Endothelial cell of umbilical vein (primary cell): ENCODE results near the gene F2RL1. TPM values are rescaled to one million over a fixed set of nuclear protein-coding genes. Genes with fewer than 3 reads are reported as not detected.
"Not testable (repeated sequence)": the region's sequence is repeated elsewhere in the genome, so short reads cannot be mapped to it uniquely, and the experiment has no call there.

Experiments
- BruUV-seq: library from RNA; stranded (reverse); fragments of 400-500 nt; replicated peaks from 2 replicates; lab custom pipeline; 2021; lab: Mats Ljungman, UMichigan
- CTCF ChIA-PET: fragments of 300-600, 350-600 bp; sonication (Branson Sonifier 250); formaldehyde crosslinking; loops from one replicate; lab custom pipeline; 2021; ENCODE audit warnings: antibody characterized with exemption, inconsistent platforms; lab: Charles Lee
- POLR2A ChIA-PET: fragments of 300-600, 350-600 bp; sonication (Branson Sonifier 250); formaldehyde crosslinking; loops from one replicate; lab custom pipeline; 2021; ENCODE audit warnings: antibody characterized with exemption, inconsistent platforms; lab: Charles Lee
- DNase-seq: peaks from one replicate; pipeline ENCODE4 v3.0.0-alpha.2; 2011; ENCODE audit warnings: low read depth, low spot score
- FAIRE-seq: peaks from 2 replicates; lab custom pipeline; 2011; peaks lifted over from hg19 to GRCh38; lab: Jason Lieb, UNC
- H2AFZ ChIP-seq: 2 replicates; pipeline ENCODE4 v1.6.0; 2012; ENCODE audit warnings: low read depth, low read length, control low read depth, inconsistent platforms
- H3K27ac ChIP-seq: 2 replicates; pipeline ENCODE4 v1.5.1; 2011; ENCODE audit warnings: low read depth, mild to moderate bottlenecking, control low read depth, low read length, moderate library complexity; ENCODE audit not compliant: insufficient read depth
- H3K27me3 ChIP-seq, 2 experiments: 2 replicates each; pipeline versions ENCODE4 v1.6.0 to v1.6.1; 2011; ENCODE audit warnings: low read length in 2 of 2, mixed read lengths in 1 of 2; ENCODE audit not compliant: control insufficient read depth in 2 of 2, insufficient read depth in 2 of 2
- H3K36me3 ChIP-seq, 2 experiments: 2 replicates in 1 of 2; 3 replicates in 1 of 2; pipeline ENCODE4 v1.5.1; 2011; ENCODE audit warnings: low read length in 2 of 2, mild to moderate bottlenecking in 1 of 2, moderate library complexity in 1 of 2; ENCODE audit not compliant: control insufficient read depth in 2 of 2, insufficient read depth in 2 of 2; ENCODE audit errors: extremely low read depth in 1 of 2
- H3K4me1 ChIP-seq: 3 replicates; pipeline ENCODE4 v1.5.1; 2011; ENCODE audit warnings: mild to moderate bottlenecking, low read length; ENCODE audit not compliant: control insufficient read depth, insufficient read depth; ENCODE audit errors: extremely low read depth
- H3K4me2 ChIP-seq: 2 replicates; pipeline ENCODE4 v1.6.1; 2011; ENCODE audit warnings: low read length, control low read depth, mixed read lengths; ENCODE audit not compliant: insufficient read depth
- H3K4me3 ChIP-seq, 3 experiments: fragments of 200-600 bp in 1 of 3; sonication (generic), shearing (Covaris generic) in 1 of 3; replicated peaks in 1 of 3; 2 replicates each; pipeline ENCODE4 v1.5.1; 2011 to 2016; ENCODE audit warnings: control low read depth in 3 of 3, low read length in 3 of 3, mild to moderate bottlenecking in 2 of 3, inconsistent platforms in 1 of 3, low read depth in 1 of 3, moderate library complexity in 1 of 3; ENCODE audit not compliant: insufficient read depth in 1 of 3
- H3K79me2 ChIP-seq: 2 replicates; pipeline ENCODE4 v1.6.0; 2012; ENCODE audit warnings: low read length, inconsistent platforms; ENCODE audit not compliant: control insufficient read depth, insufficient read depth
- H3K9ac ChIP-seq: replicated peaks from 2 replicates; pipeline ENCODE3; 2011; ENCODE audit warnings: low read length, control low read depth; ENCODE audit not compliant: insufficient read depth; ENCODE audit errors: extremely low read depth
- H3K9me1 ChIP-seq: replicated peaks from 3 replicates; pipeline ENCODE4 v1.6.0; 2011; ENCODE audit warnings: mild to moderate bottlenecking, low read length; ENCODE audit not compliant: control insufficient read depth, insufficient read depth; ENCODE audit errors: extremely low read depth
- H3K9me3 ChIP-seq: replicated peaks from 2 replicates; pipeline ENCODE4 v1.5.1; 2012; ENCODE audit warnings: low read length, inconsistent platforms; ENCODE audit not compliant: control insufficient read depth, insufficient read depth
- H4K20me1 ChIP-seq: replicated peaks from 2 replicates; pipeline ENCODE3; 2011; ENCODE audit warnings: mild to moderate bottlenecking, low read length; ENCODE audit not compliant: control insufficient read depth, insufficient read depth; ENCODE audit errors: extremely low read depth
- dilution Hi-C: fragments of 300-500 bp; cut with MboI; formaldehyde crosslinking; loops from one replicate; pipeline ENCODE4 v1.15.0; 2019; ENCODE audit warnings: low sequenced_read_pairs; ENCODE audit not compliant: extremely low pct_ligation_motif_present
- intact Hi-C: fragments of 100-400 bp; cut with micrococcal nuclease; formaldehyde crosslinking; loops from one replicate; pipeline ENCODE4 v1.10.0; 2022
- polyA plus RNA-seq, 4 experiments: library from polyadenylated mRNA; depleted of rRNA in 3 of 4; stranded (reverse) in 3 of 4; unstranded in 1 of 4; fragments of >200 nt; gene quantifications; 2 replicates each; pipeline versions ENCODE4 v1.2.1 to v1.2.3, GENCODE V29; 2011 to 2012; ENCODE audit warnings: missing spikeins in 1 of 4
- total RNA-seq: library from RNA; stranded (reverse); gene quantifications from 2 replicates; pipeline ENCODE4 v1.2.3, GENCODE V29; 2021

F2RL1 gene
- total and polyA plus RNA-seq, 2 donors (not counting 3 experiments of a cell fraction or from before 2014, with no cell fraction given), result 21.8 to 21.9 TPM

- H3K27me3 ChIP-seq, H3K9ac ChIP-seq, intact Hi-C loops, BruUV-seq, FAIRE-seq, H2AFZ ChIP-seq, H4K20me1 ChIP-seq, H3K27ac ChIP-seq, H3K4me3 ChIP-seq, H3K9me3 ChIP-seq, H3K4me2 ChIP-seq, DNase-seq, POLR2A ChIA-PET, H3K36me3 ChIP-seq, H3K9me1 ChIP-seq: not testable (repeated sequence)
- CTCF ChIA-PET, result interaction anchor here (1.8 kb wide), 1 partner anchor 48 kb away, joined by 10 read pairs; no protein-coding TSS in a partner anchor
- dilution Hi-C loops, result loop anchor here (25.0 kb wide), 1 partner anchor 135 kb away; no protein-coding TSS in a partner anchor
- Histone ChIP-seq H3K4me1 (peaks cover 18% of the 10 kb centered on the region), H3K79me2 (peaks cover 54% of the 10 kb centered on the region)
Observed at GRCh38 chr5:76822105-76822731, 3.4 kb downstream of the F2RL1 start.

DNA sequence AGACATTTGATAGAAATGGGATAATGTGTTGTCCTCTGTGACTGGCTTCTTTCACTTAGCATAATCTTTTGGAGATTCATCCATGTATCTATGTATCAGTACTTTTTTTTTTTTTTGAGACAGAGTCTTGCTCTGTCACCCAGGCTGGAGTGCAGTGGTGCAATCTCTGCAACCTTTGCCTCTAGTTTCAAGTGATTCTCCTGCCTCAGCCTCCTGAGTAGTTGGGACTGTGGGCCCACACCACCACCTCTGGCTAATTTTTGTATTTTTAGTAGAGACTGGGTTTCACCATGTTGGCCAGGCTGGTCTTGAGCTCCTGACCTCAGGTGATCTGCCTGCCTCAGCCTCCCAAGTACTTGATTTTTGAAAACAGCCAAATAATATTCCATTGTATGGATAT lies 7.6 kb downstream of the F2RL1 start:
- CTCF ChIA-PET, result interaction anchor here (1.8 to 3.1 kb wide), 2 partner anchors 19 to 52 kb away, joined by 4 to 12 read pairs; no protein-coding TSS in a partner anchor
- POLR2A ChIA-PET, H3K4me1 ChIP-seq, H3K9me3 ChIP-seq, H3K9ac ChIP-seq, H4K20me1 ChIP-seq, DNase-seq, H3K36me3 ChIP-seq, intact Hi-C loops, H3K27ac ChIP-seq, FAIRE-seq, H3K4me2 ChIP-seq, dilution Hi-C loops, H2AFZ ChIP-seq, BruUV-seq, H3K9me1 ChIP-seq, H3K27me3 ChIP-seq, H3K4me3 ChIP-seq: not testable (repeated sequence)
- peaks cover 39% of the 10 kb centered on the region for H3K79me2 ChIP-seq
